Subcutaneous abdominal adipose tissue (tissue), 5 donors: Measurements from ENCODE around the gene TCERG1L.

Experiments used
- H3K27ac ChIP-seq: one replicate; pipeline ENCODE4 v1.7.0; 2013; ENCODE audit warnings: low read depth, mild to moderate bottlenecking, inconsistent platforms, low read length, moderate library complexity
- H3K27me3 ChIP-seq, 5 donors: one replicate each; pipeline ENCODE4 v1.7.0; 2013; ENCODE audit warnings: low read length in 5 of 5, inconsistent platforms in 1 of 5; ENCODE audit not compliant: control insufficient read depth in 5 of 5, insufficient read depth in 4 of 5
- H3K36me3 ChIP-seq, 5 donors: one replicate each; pipeline ENCODE4 v1.7.0; 2013; ENCODE audit warnings: low read length in 5 of 5; ENCODE audit not compliant: control insufficient read depth in 5 of 5, insufficient read depth in 5 of 5
- H3K4me1 ChIP-seq, 5 donors: one replicate each; pipeline ENCODE4 v1.7.0; 2013; ENCODE audit warnings: low read length in 5 of 5, mild to moderate bottlenecking in 3 of 5, moderate library complexity in 1 of 5; ENCODE audit not compliant: control insufficient read depth in 5 of 5, insufficient read depth in 5 of 5
- H3K4me3 ChIP-seq, 5 donors: one replicate each; pipeline ENCODE4 v1.7.0; 2013; ENCODE audit warnings: low read length in 5 of 5, low read depth in 1 of 5
- H3K9ac ChIP-seq, 5 donors: one replicate each; pipeline ENCODE4 v1.7.0; 2013; ENCODE audit warnings: low read length in 5 of 5, mild to moderate bottlenecking in 4 of 5, moderate library complexity in 3 of 5
- H3K9me3 ChIP-seq, 5 donors: one replicate each; pipeline ENCODE4 v1.7.0; 2013; ENCODE audit warnings: low read length in 5 of 5; ENCODE audit not compliant: control insufficient read depth in 5 of 5
- donor health status: healthy.
- donor health status: healthy.
- donor health status: healthy.
- donor health status: healthy.
- donor health status: healthy.

Gene TCERG1L

GRCh38 chr10:131196176-131196885 lies 115.2 kb downstream of the TCERG1L start:
- no peak overlapping the region for H3K27ac ChIP-seq
- H3K4me1 ChIP-seq, result no peaks in the 10 kb centered on the region
- no peaks in the 10 kb centered on the region for H3K36me3 ChIP-seq
- H3K9me3 ChIP-seq, result peaks cover 0 to 5% (median 2%) of the 10 kb centered on the region in 5 donors
- no peak overlapping the region for H3K4me3 ChIP-seq
- peaks cover 0 to 15% (median 4%) of the 10 kb centered on the region in 5 donors for H3K27me3 ChIP-seq
- H3K9ac ChIP-seq, result no peak overlapping the region

- H3K36me3 ChIP-seq, result no peaks in the 10 kb centered on the region
- H3K27me3 ChIP-seq, result peaks cover 0 to 13% (median 4%) of the 10 kb centered on the region in 5 donors
- no peaks in the 10 kb centered on the region for H3K4me1 ChIP-seq
- H3K9me3 ChIP-seq, result peaks cover 0 to 5% (median 2%) of the 10 kb centered on the region in 5 donors
- no peak overlapping the region for H3K27ac ChIP-seq
- H3K9ac ChIP-seq, result no peak overlapping the region
- no peak overlapping the region for H3K4me3 ChIP-seq
Observed at GRCh38 chr10:131195558-131196159, 115.9 kb downstream of the TCERG1L start.

- Histone ChIP-seq H3K36me3 (no peaks in the 10 kb centered on the region), H3K9me3 (peaks cover 0 to 5% (median 2%) of the 10 kb centered on the region in 5 donors), H3K4me3 (no peak overlapping the region), H3K4me1 (no peaks in the 10 kb centered on the region), H3K9ac (no peak overlapping the region), H3K27me3 (peaks cover 0 to 13% (median 4%) of the 10 kb centered on the region in 5 donors), H3K27ac (no peak overlapping the region)
Observed at GRCh38 chr10:131195116-131195515, 116.4 kb downstream of the TCERG1L start.

GRCh38 chr10:131193923-131194322 lies 117.6 kb downstream of the TCERG1L start:
- Histone ChIP-seq H3K9ac (no peak overlapping the region), H3K27ac (no peak overlapping the region), H3K27me3 (peaks cover 0 to 9% (median 0%) of the 10 kb centered on the region in 5 donors), H3K36me3 (no peaks in the 10 kb centered on the region), H3K9me3 (peaks cover 0 to 5% (median 2%) of the 10 kb centered on the region in 5 donors), H3K4me3 (no peak overlapping the region), H3K4me1 (no peaks in the 10 kb centered on the region)

- Histone ChIP-seq H3K9ac (no peak overlapping the region), H3K27ac (no peak overlapping the region), H3K4me3 (no peak overlapping the region), H3K4me1 (no peaks in the 10 kb centered on the region), H3K27me3 (peaks cover 0 to 11% (median 5%) of the 10 kb centered on the region in 5 donors), H3K9me3 (peaks cover 0 to 8% (median 2%) of the 10 kb centered on the region in 5 donors), H3K36me3 (no peaks in the 10 kb centered on the region)
Observed at GRCh38 chr10:131188494-131188893, 123.0 kb downstream of the TCERG1L start.

GRCh38 chr10:131187926-131188325 lies 123.6 kb downstream of the TCERG1L start:
- Histone ChIP-seq H3K27ac (no peak overlapping the region), H3K9me3 (peaks cover 0 to 8% (median 2%) of the 10 kb centered on the region in 5 donors), H3K36me3 (no peaks in the 10 kb centered on the region), H3K4me1 (no peaks in the 10 kb centered on the region), H3K4me3 (no peak overlapping the region), H3K27me3 (peaks cover 0 to 14% (median 6%) of the 10 kb centered on the region in 5 donors), H3K9ac (no peak overlapping the region)

GRCh38 chr10:131187274-131187673 lies 124.2 kb downstream of the TCERG1L start:
- H3K4me3 ChIP-seq, result no peak overlapping the region
- H3K27ac ChIP-seq, result no peak overlapping the region
- no peaks in the 10 kb centered on the region for H3K4me1 ChIP-seq
- H3K9ac ChIP-seq, result no peak overlapping the region
- H3K36me3 ChIP-seq, result no peaks in the 10 kb centered on the region
- peaks cover 0 to 4% (median 0%) of the 10 kb centered on the region in 5 donors for H3K9me3 ChIP-seq
- H3K27me3 ChIP-seq, result peaks cover 0 to 14% (median 6%) of the 10 kb centered on the region in 5 donors

- Histone ChIP-seq H3K36me3 (no peaks in the 10 kb centered on the region), H3K9me3 (peaks cover 0 to 3% (median 0%) of the 10 kb centered on the region in 5 donors), H3K27me3 (peaks cover 0 to 14% (median 6%) of the 10 kb centered on the region in 5 donors)
Observed at GRCh38 chr10:131186547-131187253, 124.8 kb downstream of the TCERG1L start.

GRCh38 chr10:131184503-131184902 lies 127.0 kb downstream of the TCERG1L start:
- H3K4me3 ChIP-seq, result no peak overlapping the region
- no peaks in the 10 kb centered on the region for H3K4me1 ChIP-seq
- H3K27me3 ChIP-seq, result peaks cover 0 to 16% (median 6%) of the 10 kb centered on the region in 5 donors
- no peak overlapping the region for H3K9ac ChIP-seq
- H3K36me3 ChIP-seq, result no peaks in the 10 kb centered on the region
- H3K27ac ChIP-seq, result no peak overlapping the region
- peaks cover 0 to 3% (median 0%) of the 10 kb centered on the region in 5 donors for H3K9me3 ChIP-seq

More at GRCh38 chr10:131186547-131187253, 124.8 kb downstream of the TCERG1L start:
- Histone ChIP-seq H3K4me3 (no peak overlapping the region), H3K4me1 (no peaks in the 10 kb centered on the region), H3K9ac (no peak overlapping the region), H3K27ac (no peak overlapping the region)
